Activated naive CD8-positive, alpha-beta T cell treated with anti-CD3 and anti-CD28 coated beads, Interleukin-2, amount 50 U/mL, for 16 hours (primary cell): ENCODE results near the gene SAXO2.
"Not testable (repeated sequence)": the region's sequence is repeated elsewhere in the genome, so short reads cannot be mapped to it uniquely, and the experiment has no call there.

Experiments
- DNase-seq: peaks from one replicate; pipeline ENCODE4 v3.0.0-alpha.2; 2020; ENCODE audit warnings: low read depth, low spot score

Gene SAXO2

DNA sequence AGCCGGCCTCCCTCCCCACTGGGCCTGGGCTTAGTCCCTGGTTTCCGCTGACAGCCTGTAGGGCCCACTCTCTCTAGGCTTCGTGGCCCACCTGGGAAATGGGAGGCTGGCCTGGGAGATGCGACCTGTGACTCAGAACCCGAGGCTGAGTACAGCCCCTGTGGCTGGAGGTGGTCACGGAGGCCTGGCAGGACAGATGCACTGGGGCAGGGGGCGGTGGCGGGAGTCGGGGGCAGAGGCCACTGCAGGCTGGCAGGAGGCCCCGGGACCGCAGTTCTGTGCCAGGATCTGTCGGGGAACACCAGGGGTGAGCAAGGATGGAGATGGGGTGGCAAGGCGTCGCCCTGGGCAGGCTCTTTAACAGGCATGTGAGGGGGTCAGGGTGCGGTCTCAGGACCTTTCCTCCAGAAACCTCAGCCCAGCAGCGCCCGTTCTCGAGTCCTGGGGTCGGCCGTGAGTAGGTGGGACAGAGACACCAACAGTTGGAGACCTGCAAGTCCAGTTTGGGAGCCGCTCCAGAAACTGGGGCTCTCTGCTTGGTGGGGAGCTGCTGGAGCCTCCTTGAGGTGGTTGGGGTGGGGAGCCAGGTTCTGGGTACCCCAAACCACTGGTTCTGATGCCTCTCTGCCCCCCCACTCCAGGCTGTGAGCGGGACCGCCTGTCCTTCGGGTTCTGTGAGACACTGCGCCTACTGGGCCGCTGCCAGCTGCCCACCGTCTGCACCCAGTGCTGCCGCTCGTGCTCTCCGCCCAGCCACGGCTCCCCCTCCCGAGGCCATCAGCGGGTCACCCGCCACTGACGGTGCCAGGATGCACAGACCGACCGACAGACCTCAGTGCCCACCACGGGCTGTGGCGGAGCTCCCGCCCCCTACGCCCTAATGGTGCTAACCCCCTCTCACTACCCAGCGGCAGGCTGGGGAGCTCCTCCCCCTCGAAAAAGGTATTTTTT, 71.3 kb downstream of the SAXO2 start:
- not testable (repeated sequence) for DNase-seq
